ENCODE results near the gene PSMD1.
A peak's percentile ranks its signal among the peaks of the same experiment; 100 is the strongest.
"Not testable (repeated sequence)": the region's sequence is repeated elsewhere in the genome, so short reads cannot be mapped to it uniquely, and the experiment has no call there.

PSMD1 gene

DNA sequence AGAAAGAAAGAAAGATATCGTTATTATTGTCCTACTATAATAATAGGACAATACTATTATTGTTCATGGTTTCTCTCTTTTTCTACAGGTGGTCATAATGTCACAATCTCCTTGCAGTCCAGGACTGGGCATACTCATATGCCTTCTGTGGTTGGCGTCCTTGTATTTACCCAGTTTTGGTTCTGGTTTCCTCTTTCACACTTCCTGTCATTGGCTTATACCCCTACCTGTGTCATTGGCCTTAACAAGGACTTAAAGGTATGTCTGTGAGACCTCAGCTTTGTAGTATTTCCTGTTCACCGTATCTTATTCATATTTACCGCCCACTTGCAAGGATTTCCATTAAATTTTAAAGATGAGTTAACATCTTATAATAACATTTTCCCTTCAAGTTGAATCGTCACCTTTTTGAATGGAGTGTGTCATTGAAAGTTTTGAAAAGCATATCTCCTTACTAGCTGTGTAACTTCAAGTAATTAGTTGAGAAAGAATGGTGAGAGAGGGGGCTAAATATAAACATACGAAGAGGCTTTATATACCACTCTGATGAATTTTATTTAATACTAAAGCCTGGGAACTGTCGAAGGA, 104.7 kb downstream of the PSMD1 start:
- no peak for DNase-seq

GRCh38 chr2:231161877-231162329, 105.2 kb downstream of the PSMD1 start:
- DNase-seq: peak; percentile 95

- DNase-seq: no peak
Observed at GRCh38 chr2:231163011-231163410, 106.3 kb downstream of the PSMD1 start.

GRCh38 chr2:231163414-231164095, 106.9 kb downstream of the PSMD1 start:
- no peak for DNase-seq

DNA sequence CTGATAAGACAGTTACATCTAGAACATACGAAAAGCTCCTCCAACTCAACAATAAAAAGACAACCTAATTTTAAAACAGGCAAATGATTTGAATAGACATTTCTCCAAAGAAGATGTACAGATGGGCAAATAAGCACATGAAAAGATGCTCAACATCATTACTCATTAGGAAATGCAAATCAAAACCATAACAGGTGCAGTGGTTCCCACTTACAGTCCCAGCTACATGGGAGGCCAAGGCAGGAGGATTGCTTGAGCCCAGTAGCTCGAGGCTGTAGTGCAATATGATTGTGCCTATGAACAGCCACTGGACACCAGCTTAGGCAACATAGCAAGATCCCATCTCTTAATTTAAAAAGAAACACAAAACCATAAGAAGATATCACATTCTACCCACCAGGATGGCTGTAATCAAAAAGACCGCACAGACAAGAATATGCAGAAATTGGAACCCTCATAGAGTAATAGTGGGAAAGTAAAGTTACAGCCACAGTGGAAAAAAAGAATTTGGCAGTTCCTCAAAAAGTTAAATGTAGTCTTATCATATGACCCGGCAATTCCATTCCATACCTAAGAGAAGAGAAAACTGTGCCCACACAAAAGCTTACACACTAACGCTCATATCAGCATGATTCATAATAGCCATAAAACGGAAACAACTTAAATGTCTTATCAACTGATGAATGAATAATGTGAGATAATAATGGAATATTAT, 111.2 kb downstream of the PSMD1 start:
- DNase-seq: no peak

GRCh38 chr2:231168460-231169139, 111.9 kb downstream of the PSMD1 start:
- no peak for DNase-seq

DNA sequence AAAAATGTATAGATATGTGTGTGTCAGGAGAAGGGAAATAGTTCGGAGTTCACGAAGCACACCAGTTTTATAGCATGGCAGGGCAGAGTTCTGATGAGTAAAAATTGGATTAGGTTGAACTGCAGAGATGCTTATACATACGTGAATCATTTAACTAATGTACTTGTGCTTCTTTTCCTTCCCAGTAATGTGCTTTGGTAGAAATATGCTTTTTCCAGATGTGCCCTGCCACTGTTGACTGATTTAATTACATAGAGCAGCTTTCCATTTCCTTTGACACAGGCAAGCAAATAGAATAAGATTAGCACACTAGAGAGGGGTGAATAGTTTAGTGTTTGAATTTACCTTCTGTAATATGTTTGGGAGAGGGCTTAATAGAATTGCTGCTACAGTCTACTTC, 112.8 kb downstream of the PSMD1 start:
- no peak for DNase-seq

DNA sequence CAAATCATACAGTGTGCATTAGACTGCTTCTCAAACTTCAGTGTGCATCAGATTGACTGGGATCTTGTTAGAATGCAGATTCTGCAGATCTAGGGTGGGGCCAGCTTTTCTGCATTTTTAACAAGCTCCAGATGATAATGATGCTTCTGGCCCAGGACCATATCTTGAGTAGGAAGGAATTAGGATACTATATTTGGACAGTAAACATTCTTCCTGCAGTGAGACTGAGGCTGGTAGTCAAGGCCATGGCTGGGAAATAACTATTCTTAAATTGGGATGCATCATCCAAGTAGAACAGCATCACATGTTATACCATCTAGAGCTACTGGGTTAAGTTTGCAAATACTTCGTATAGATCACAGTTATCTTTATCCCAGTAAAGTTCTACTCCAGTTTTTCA, 113.4 kb downstream of the PSMD1 start:
- DNase-seq: peak; percentile 39

DNA sequence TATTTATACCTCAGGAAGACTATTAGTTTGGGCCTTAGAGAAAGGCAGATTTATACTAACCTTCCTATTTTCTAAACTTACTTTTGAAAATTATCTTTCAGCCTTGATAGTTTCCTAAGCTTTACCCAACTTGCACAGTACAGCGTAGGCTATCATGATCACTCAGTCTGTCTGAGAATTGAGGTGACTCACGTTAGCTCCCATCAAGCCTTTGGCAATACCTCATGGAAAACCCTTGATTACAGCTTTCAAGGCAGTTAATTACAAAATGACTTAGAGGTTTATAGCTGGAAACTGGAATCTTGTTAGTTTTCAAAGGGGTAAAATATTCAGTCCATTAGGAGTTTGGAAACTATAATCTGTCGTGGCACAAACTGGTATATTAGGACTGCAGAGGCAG, 115.4 kb downstream of the PSMD1 start:
- DNase-seq: no peak

DNA sequence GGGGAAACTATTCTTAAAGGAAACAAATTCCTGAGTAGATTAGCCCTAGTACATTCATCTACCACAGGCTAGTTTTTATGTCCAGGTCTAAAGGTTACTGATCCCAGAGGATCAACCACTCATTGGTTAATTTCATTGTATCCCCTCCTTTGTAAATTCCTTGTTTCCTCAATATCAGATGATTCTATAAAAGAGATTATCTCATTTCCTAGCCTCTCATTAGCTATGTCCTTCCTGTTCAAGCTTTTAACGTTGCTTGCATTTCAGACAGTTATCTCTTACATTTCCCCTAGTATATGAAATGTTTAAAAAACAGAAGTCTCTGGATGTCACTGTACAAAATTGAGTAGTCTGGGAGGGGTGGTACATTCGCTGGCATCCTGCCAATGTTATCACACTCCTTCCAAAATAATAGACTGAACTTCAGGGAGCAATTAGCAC, 117.6 kb downstream of the PSMD1 start:
- DNase-seq: no peak

GRCh38 chr2:231176066-231176465, 119.4 kb downstream of the PSMD1 start:
- no peak for DNase-seq

DNA sequence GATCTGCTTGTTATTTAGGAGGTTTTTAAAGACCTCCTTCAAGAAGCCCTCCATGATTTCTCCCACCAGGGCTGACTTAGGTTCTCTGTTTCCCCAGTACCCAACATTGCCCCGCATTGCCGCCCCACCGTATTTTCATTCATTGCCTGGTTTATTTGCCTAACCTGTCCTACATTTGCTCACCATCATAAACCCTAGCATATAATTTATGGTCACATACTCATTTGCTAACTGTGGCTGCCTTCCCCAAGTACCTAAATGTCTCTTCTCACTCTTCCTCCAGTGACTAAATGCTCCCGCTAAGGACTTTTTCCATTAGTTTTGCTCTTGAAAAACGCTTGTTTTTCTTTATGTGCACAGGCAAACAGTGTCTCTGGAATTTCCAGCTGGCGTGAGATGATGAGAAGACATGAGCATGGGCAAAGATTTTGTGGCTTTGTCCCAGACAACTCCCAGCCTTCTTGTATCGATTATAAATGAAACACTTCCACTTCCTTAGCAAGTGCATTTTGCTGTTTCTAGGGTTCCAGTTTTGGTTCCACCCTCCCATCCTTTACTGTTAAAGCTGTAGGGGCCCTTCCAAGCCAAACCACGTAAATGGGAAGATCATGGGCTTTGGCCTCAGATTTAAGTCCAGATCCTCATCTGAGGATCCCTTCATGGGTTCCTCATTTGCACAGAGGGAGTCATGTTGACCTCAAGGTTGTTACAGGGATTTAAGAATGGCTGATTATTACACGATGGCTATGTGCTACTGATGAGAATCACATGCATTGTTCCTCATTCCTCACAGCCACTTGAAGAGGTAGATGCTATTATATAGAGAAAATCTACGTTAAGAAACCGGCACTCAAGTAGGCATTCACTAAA, 120.7 kb downstream of the PSMD1 start:
- DNase-seq: no peak

DNA sequence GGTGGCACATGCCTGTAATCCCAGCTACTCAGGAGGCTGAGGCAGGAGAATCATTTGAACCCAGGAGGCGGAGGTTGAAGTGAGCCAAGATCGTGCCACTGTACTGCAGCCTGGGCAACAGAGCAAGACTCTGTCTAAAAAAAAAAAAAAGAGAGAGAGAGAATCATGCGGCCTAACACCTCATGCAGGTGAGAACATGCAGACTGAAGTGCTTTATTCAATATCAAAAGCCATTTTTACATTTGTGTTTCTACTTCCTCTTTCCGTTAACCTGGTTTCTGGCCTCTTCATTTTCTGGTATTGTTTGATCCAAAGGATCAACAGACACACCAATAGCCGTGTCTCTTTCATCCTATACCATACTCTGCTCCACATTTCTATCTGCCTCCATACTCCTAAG, 122.1 kb downstream of the PSMD1 start:
- not testable (repeated sequence) for DNase-seq

GRCh38 chr2:231181860-231182512, 125.3 kb downstream of the PSMD1 start:
- peak; percentile 24 for DNase-seq

DNA sequence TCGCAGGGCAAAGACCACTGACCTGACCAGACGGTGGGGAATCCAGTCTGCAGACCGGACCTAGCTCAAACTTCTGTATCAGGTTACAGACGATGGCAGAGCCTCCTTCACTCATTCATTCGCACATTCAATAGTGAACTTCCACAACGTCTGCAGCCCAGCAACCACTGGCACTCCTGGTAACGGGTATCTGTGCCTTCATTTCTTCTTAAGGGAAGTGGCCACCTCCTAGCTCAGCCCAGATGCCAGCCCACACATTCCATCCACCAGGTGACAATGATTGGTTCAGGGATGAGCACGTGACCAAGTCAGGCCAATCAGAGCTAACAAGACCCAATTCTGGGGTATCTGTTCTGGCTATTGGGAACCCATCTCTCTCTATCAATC, 125.8 kb downstream of the PSMD1 start:
- no peak for DNase-seq

GRCh38 chr2:231183851-231184250, 127.2 kb downstream of the PSMD1 start:
- no peak for DNase-seq

DNA sequence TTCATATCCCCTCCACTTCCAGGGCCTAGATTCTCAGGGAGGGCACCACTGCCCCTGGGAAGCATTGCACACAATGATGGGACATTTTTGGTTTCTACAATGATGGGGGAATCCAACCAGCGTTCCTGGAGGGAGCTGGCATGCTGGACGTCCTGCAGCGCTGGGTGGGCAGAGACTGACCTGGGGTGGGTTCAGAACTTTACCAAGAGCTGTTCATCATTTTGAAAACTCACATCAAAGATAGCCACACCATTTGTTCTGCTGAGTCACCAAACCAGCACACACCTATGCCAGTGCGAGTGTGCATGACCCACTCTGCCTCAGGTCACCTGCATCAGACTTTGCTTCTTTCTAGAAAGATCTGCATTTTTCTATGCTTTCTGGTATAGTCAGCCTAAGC, 127.7 kb downstream of the PSMD1 start:
- DNase-seq: no peak

DNA sequence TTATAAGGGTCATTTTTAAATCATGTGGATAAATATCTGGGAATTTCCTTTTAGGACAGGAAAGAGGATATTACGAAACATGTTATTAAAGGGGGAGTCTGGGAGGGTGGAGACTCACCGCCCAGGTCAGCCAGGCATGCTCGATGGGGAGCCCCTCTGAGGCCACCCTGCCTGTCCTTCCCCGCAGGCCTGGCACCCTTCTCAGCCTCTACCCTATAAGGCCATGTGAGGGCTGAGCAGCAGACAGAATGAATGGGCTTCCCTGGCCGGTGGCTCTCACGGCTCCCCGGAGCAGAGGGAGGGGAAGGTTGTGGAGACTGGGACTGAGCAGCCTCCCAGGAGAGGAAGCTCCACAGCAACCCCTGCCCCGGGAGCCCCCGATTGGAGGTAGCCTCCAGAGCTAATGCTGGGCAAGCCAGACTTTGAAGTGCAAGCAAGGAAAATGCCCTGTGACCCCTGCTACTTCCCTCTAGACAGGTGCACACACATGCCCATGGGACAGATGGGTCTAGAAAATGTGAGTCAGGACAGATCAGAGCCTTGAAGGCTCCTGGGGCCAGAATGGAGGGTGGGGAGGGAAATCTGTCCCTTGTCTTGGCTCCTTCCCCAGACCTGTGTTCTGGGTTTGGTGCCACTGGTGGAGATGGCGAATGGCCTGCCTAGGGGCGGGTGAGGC, 128.5 kb downstream of the PSMD1 start:
- DNase-seq: no peak

DNA sequence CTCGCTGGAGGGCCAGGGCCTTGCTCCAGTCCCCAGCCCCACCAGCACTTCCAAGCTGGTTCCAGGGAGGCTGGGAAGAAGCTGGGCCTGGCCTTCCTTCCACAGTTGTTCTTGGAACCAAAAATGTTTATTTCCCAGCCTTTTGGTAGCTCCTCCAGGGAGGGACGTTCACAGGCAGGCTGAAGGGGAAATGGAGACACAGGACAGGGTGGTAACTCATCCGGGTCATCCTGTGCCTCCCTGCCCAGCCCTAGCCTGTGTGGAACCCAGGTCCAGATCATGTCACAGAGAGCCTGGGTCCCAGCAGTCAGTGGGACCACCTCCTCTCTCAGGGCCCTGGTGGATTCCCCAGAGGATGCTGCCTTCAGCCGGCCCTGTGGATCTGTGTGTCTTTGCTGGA, 129.2 kb downstream of the PSMD1 start:
- DNase-seq: no peak

DNA sequence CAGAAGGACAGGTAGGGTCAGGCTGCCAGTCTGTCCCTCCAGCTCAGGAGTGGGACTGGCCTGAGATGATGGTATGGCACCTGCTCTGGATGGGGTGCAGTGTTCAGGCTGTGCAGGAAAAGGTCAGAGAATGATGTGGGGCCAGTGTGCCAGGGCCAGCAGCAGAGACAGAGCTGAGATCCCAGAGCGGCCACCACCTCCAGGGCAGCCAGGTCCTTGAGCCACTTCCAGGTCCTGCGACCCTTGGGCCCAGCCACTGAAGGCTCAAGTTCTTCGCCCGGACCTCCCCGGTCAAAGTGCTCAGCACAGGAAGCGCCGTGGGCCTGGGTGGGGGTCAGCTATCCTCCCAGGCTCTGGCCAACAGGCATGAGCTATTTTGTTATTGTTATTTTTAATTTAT, 129.7 kb downstream of the PSMD1 start:
- no peak for DNase-seq

GRCh38 chr2:231187736-231188505, 131.3 kb downstream of the PSMD1 start:
- DNase-seq: peak; percentile 30
